Stomach (tissue), 4 donors: ENCODE measurements around the gene CKMT1A.

Source experiments
- CTCF ChIP-seq, 7 experiments: fragments of 450-650 bp in 4 of 7; fragments of 200-600 bp in 3 of 7; sonication (generic) in 3 of 7; IDR thresholded peaks; one replicate each; pipeline ENCODE4 v1.5.1; 2016 to 2019; ENCODE audit warnings: antibody characterized with exemption in 7 of 7, control low read depth in 2 of 7, mild to moderate bottlenecking in 1 of 7
- EP300 ChIP-seq: sonication (generic); formaldehyde crosslinking; IDR thresholded peaks from one replicate; pipeline ENCODE4 v1.6.1; 2017; ENCODE audit warnings: antibody characterized with exemption
- POLR2A ChIP-seq, 4 donors: fragments of 450-650 bp; IDR thresholded peaks; one replicate each; pipeline ENCODE4 v1.6.1; 2016; ENCODE audit warnings: antibody characterized with exemption in 4 of 4, control low read depth in 2 of 4, mild to moderate bottlenecking in 1 of 4, moderate library complexity in 1 of 4
- POLR2AphosphoS5 ChIP-seq, 3 donors: sonication (generic); formaldehyde crosslinking; IDR thresholded peaks; one replicate each; pipeline ENCODE4 v1.6.1; 2016; ENCODE audit warnings: antibody characterized with exemption in 3 of 3

- no peak for TF ChIP-seq POLR2A (IDR thresholded peaks at IDR 0.05)
- no peak for TF ChIP-seq POLR2AphosphoS5 (IDR thresholded peaks at IDR 0.05)
- no peak for TF ChIP-seq CTCF (IDR thresholded peaks at IDR 0.05)
- no peak for TF ChIP-seq EP300
Measured at GRCh38 chr15:43748376-43748775, 54.7 kb downstream of the CKMT1A start.
